ENCODE measurements around the gene CENPC.
"Not testable (repeated sequence)": the region's sequence is repeated elsewhere in the genome, so short reads cannot be mapped to it uniquely, and the experiment has no call there.

CENPC gene

DNA sequence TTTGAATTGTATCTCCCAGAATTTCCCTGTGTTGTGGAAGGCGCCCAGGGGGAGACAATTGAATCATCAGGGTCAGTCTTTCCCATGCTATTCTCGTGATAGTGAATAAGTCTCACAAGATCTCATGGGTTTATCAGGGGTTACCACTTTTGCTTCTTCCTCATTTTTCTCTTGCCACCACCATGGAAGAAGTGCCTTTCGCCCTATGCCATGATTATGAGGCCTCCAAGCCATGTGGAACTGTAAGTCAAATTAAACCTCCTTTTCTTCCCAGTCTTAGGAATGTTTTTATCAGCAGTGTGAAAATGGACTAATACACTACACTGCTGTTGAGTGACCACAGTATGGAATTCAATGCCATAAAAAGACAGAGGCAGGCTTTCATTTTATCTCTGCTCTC is 12.2 kb downstream of the CENPC start:
- Histone ChIP-seq H3K27me3 (ENCODE audit: control insufficient read depth in 1 of 2, insufficient read depth in 2 of 2, low read length in 2 of 2) (no peaks in the 10 kb centered on the region), H3K36me3 (ENCODE audit: control insufficient read depth in 1 of 2, insufficient read depth in 2 of 2, low read length in 2 of 2) (peaks cover 19 to 50% of the 10 kb centered on the region in 2 donors), H3K4me3 (ENCODE audit: low read depth in 1 of 2, low read length in 2 of 2) (no peak overlapping the region), H3K4me1 (ENCODE audit: control insufficient read depth in 1 of 2, insufficient read depth in 2 of 2, low read length in 2 of 2) (no peaks in the 10 kb centered on the region), H3K9ac (ENCODE audit: low read depth in 1 of 2, low read length in 2 of 2) (no peak overlapping the region), H3K27ac (ENCODE audit: low read depth, low read length) (no peak overlapping the region), H3K9me3 (ENCODE audit: control insufficient read depth in 1 of 2, low read length in 2 of 2) (peaks cover 0 to 5% of the 10 kb centered on the region in 2 donors)

DNA sequence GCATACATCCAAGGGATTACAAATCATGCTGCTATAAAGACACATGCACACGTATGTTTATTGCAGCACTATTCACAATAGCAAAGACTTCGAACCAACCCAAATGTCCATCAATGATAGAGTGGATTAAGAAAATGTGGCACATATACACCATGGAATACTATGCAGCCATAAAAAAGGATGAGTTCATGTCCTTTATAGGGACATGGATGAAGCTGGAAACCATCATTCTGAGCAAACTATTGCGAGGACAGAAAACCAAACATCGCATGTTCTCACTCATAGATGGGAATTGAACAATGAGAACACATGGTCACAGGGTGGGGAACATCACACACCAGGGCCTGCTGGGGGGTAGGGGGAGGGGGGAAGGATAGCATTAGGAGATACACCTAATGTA is 12.9 kb downstream of the CENPC start:
- H3K27me3 ChIP-seq (ENCODE audit: control insufficient read depth in 1 of 2, insufficient read depth in 2 of 2, low read length in 2 of 2); H3K27ac ChIP-seq (ENCODE audit: low read depth, low read length); H3K9ac ChIP-seq (ENCODE audit: low read depth in 1 of 2, low read length in 2 of 2); H3K4me3 ChIP-seq (ENCODE audit: low read depth in 1 of 2, low read length in 2 of 2); H3K4me1 ChIP-seq (ENCODE audit: control insufficient read depth in 1 of 2, insufficient read depth in 2 of 2, low read length in 2 of 2); H3K9me3 ChIP-seq (ENCODE audit: control insufficient read depth in 1 of 2, low read length in 2 of 2): not testable (repeated sequence)
- peaks cover 19 to 45% of the 10 kb centered on the region in 2 donors for H3K36me3 ChIP-seq (ENCODE audit: control insufficient read depth in 1 of 2, insufficient read depth in 2 of 2, low read length in 2 of 2)

DNA sequence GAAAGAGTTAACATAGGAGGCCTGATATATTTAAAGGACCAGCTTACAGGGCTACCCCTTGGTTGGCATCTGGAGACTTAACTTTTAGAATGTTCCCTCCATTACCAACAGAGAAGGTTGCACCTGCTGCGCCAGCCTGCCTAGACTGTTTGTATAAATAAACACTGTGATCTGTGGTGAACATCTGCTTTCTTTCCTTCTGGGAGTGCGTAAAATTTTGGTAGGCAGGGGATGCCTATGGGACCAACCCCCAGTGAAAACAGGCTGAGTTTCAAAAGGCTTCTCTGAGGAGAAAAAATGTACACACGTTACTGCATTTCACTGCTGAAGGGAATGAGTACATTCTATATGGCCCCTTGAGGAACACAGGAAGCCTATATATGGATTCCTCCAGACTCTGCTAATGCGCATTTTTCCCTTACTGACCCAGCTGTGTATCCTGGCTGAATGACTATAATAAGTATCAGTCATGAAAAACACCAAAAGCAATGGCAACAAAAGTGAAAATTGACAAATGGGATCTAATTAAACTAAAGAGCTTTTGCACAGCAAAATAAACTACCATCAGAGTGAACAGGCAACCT is 13.8 kb downstream of the CENPC start:
- Histone ChIP-seq H3K4me1 (ENCODE audit: control insufficient read depth in 1 of 2, insufficient read depth in 2 of 2, low read length in 2 of 2) (no peaks in the 10 kb centered on the region), H3K27ac (ENCODE audit: low read depth, low read length) (no peak overlapping the region), H3K36me3 (ENCODE audit: control insufficient read depth in 1 of 2, insufficient read depth in 2 of 2, low read length in 2 of 2) (peaks cover 19 to 43% of the 10 kb centered on the region in 2 donors)

DNA sequence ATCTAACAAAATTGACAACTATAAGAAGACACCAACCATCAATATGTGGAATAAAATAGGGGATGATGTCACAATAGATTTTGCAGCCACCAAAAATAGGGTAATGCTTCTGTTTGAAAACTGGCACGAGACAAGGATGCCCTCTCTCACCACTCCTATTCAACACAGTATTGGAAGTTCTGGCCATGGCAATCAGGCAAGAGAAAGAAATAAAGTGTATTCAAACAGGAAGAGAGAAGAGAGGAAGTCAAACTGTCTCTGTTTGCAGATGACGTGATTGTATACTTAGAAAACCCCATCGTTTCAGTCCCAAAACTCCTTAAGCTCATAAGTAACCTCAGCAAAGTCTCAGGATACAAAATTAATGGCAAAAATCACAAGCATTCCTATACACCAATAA is 21.2 kb downstream of the CENPC start:
- H3K36me3 ChIP-seq (ENCODE audit: control insufficient read depth in 1 of 2, insufficient read depth in 2 of 2, low read length in 2 of 2); H3K27ac ChIP-seq (ENCODE audit: low read depth, low read length); H3K9me3 ChIP-seq (ENCODE audit: control insufficient read depth in 1 of 2, low read length in 2 of 2); H3K9ac ChIP-seq (ENCODE audit: low read depth in 1 of 2, low read length in 2 of 2); H3K4me1 ChIP-seq (ENCODE audit: control insufficient read depth in 1 of 2, insufficient read depth in 2 of 2, low read length in 2 of 2); H3K27me3 ChIP-seq (ENCODE audit: control insufficient read depth in 1 of 2, insufficient read depth in 2 of 2, low read length in 2 of 2); H3K4me3 ChIP-seq (ENCODE audit: low read depth in 1 of 2, low read length in 2 of 2): not testable (repeated sequence)

More for the DNA sequence above, 13.8 kb downstream of the CENPC start:
- H3K9ac ChIP-seq (ENCODE audit: low read depth in 1 of 2, low read length in 2 of 2): no peak overlapping the region
- H3K9me3 ChIP-seq (ENCODE audit: control insufficient read depth in 1 of 2, low read length in 2 of 2): peaks cover 0 to 5% of the 10 kb centered on the region in 2 donors
- no peaks in the 10 kb centered on the region for H3K27me3 ChIP-seq (ENCODE audit: control insufficient read depth in 1 of 2, insufficient read depth in 2 of 2, low read length in 2 of 2)
- H3K4me3 ChIP-seq (ENCODE audit: low read depth in 1 of 2, low read length in 2 of 2): no peak overlapping the region

DNA sequence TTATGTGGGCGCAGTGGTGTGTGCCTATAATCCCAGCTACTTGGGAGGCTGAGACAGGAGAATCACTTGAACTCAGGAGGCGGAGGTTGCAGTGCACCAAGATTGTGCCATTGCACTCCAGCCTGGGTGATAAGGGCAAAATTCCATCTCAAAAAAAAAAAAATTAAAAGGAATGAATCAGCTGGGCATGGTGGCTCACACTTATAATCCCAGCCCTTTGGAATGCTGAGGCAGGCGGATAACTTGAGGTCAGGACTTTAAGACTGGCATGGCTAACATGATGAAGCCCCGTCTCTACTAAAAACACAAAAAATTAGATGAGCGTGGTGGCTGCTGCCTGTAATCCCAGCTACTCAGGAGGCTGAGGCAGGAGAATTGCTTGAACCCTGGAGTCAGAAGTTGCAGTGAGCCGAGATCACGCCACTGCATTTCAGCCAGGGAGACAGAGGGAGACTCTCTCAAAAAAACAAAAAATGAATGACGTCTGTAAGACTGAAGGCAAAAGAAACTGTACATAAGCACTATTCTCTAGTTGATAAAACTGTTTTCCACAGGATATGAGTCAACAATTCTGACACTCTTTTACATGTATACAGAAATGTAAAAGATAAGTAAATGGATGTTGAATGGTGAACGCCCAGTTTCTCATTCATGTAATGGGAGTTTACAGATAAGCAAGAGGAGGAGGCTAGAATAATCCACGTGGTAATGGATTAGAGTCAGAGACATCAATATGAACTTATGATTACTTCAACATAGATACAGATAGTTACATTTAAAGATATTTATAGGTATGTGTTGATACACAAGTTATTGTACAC is 22.2 kb downstream of the CENPC start:
- no peak overlapping the region for H3K9ac ChIP-seq (ENCODE audit: low read depth in 1 of 2, low read length in 2 of 2)
- no peak overlapping the region for H3K4me3 ChIP-seq (ENCODE audit: low read depth in 1 of 2, low read length in 2 of 2)
- no peak overlapping the region for H3K27ac ChIP-seq (ENCODE audit: low read depth, low read length)
- no peaks in the 10 kb centered on the region for H3K9me3 ChIP-seq (ENCODE audit: control insufficient read depth in 1 of 2, low read length in 2 of 2)
- peaks cover 5 to 11% of the 10 kb centered on the region in 2 donors for H3K36me3 ChIP-seq (ENCODE audit: control insufficient read depth in 1 of 2, insufficient read depth in 2 of 2, low read length in 2 of 2)
- no peaks in the 10 kb centered on the region for H3K27me3 ChIP-seq (ENCODE audit: control insufficient read depth in 1 of 2, insufficient read depth in 2 of 2, low read length in 2 of 2)
- H3K4me1 ChIP-seq (ENCODE audit: control insufficient read depth in 1 of 2, insufficient read depth in 2 of 2, low read length in 2 of 2): no peaks in the 10 kb centered on the region

DNA sequence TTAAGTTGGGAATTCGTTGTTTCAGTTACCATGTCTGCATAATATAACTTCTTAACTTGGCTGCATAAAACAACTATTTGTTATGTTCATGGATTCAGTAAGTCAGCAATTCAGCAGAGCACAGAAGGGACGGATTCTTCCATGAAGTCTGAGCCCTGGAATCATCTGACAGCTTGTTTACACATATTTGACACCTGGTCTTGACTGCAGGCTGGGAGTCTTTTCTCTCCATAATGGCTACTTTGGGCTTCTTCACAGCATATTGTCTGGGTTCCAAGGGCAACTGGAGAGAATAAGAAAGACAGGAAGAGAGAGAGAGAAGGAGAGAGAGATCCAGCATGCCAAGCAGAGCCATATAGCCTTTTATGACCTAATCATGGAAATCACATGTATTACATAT is 23.1 kb downstream of the CENPC start:
- Histone ChIP-seq H3K27ac (ENCODE audit: low read depth, low read length) (no peak overlapping the region), H3K9me3 (ENCODE audit: control insufficient read depth in 1 of 2, low read length in 2 of 2) (no peaks in the 10 kb centered on the region), H3K27me3 (ENCODE audit: control insufficient read depth in 1 of 2, insufficient read depth in 2 of 2, low read length in 2 of 2) (no peaks in the 10 kb centered on the region), H3K36me3 (ENCODE audit: control insufficient read depth in 1 of 2, insufficient read depth in 2 of 2, low read length in 2 of 2) (peaks cover 5 to 17% of the 10 kb centered on the region in 2 donors), H3K9ac (ENCODE audit: low read depth in 1 of 2, low read length in 2 of 2) (no peak overlapping the region), H3K4me1 (ENCODE audit: control insufficient read depth in 1 of 2, insufficient read depth in 2 of 2, low read length in 2 of 2) (no peaks in the 10 kb centered on the region), H3K4me3 (ENCODE audit: low read depth in 1 of 2, low read length in 2 of 2) (no peak overlapping the region)

DNA sequence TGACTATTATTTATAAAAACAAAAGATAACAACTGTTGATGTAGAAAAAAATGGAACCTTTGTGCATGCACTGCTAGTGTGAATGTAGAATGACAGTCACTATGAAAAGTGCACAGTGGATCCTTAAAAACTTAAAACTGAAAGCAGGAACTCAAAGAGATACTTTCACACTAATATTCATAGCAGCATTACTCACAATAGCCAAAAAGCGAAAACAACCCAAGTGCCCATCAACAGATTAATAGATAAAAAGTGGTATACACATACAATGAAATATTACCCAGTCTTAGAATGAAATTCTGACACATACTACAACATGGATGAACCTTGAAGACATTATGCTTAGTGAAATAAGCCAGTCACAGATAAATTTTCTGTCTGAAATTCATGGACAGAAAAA is 23.8 kb downstream of the CENPC start:
- Histone ChIP-seq H3K9ac (ENCODE audit: low read depth in 1 of 2, low read length in 2 of 2) (no peak overlapping the region), H3K4me3 (ENCODE audit: low read depth in 1 of 2, low read length in 2 of 2) (no peak overlapping the region), H3K27ac (ENCODE audit: low read depth, low read length) (no peak overlapping the region), H3K4me1 (ENCODE audit: control insufficient read depth in 1 of 2, insufficient read depth in 2 of 2, low read length in 2 of 2) (no peaks in the 10 kb centered on the region), H3K27me3 (ENCODE audit: control insufficient read depth in 1 of 2, insufficient read depth in 2 of 2, low read length in 2 of 2) (no peaks in the 10 kb centered on the region), H3K36me3 (ENCODE audit: control insufficient read depth in 1 of 2, insufficient read depth in 2 of 2, low read length in 2 of 2) (peaks cover 5 to 19% of the 10 kb centered on the region in 2 donors), H3K9me3 (ENCODE audit: control insufficient read depth in 1 of 2, low read length in 2 of 2) (no peaks in the 10 kb centered on the region)

DNA sequence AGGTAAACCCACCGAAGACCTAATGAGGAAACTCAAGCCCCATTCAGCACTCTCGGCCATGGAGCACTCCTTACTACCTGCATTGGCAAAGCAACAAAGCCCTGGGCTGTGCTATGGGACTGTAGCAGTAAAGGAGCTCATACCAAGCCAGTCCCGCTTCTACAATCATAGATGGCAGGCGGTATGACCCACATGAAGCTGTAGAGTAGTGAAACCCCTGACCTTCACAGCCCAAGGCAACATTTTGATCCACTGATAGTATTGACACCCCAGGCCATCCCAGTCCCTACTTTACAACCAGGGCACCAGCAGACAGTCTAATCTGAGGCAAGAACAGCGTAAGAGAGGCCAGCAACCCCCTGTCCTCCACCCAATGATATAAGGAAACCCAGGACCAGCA is 25.2 kb downstream of the CENPC start:
- no peak overlapping the region for H3K9ac ChIP-seq (ENCODE audit: low read depth in 1 of 2, low read length in 2 of 2)
- H3K27me3 ChIP-seq (ENCODE audit: control insufficient read depth in 1 of 2, insufficient read depth in 2 of 2, low read length in 2 of 2): no peaks in the 10 kb centered on the region
- no peaks in the 10 kb centered on the region for H3K9me3 ChIP-seq (ENCODE audit: control insufficient read depth in 1 of 2, low read length in 2 of 2)
- no peak overlapping the region for H3K27ac ChIP-seq (ENCODE audit: low read depth, low read length)
- H3K4me1 ChIP-seq (ENCODE audit: control insufficient read depth in 1 of 2, insufficient read depth in 2 of 2, low read length in 2 of 2): no peaks in the 10 kb centered on the region
- H3K4me3 ChIP-seq (ENCODE audit: low read depth in 1 of 2, low read length in 2 of 2): no peak overlapping the region
- H3K36me3 ChIP-seq (ENCODE audit: control insufficient read depth in 1 of 2, insufficient read depth in 2 of 2, low read length in 2 of 2): peaks cover 5 to 19% of the 10 kb centered on the region in 2 donors

DNA sequence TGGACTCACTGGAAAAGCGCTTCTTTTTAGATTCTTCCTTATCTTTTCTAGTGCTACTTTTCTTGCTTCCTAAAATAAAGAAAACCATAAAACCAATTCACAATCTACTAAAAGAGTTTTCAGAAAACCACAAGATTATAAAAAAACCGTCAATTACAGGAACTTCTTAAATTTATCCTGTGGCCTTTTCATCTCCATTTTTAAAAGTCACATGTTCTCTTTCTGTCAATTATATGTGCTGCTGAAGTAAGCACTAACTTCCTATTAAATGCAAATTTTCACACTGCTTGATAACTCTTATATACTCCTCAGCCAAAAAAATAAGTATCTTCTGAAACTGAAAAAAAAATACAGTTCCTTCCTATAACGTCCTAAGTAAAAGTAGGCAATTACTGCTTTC is 32.8 kb downstream of the CENPC start:
- Histone ChIP-seq H3K4me1 (ENCODE audit: control insufficient read depth in 1 of 2, insufficient read depth in 2 of 2, low read length in 2 of 2) (peaks cover 0 to 12% of the 10 kb centered on the region in 2 donors), H3K27ac (ENCODE audit: low read depth, low read length) (no peak overlapping the region), H3K27me3 (ENCODE audit: control insufficient read depth in 1 of 2, insufficient read depth in 2 of 2, low read length in 2 of 2) (no peaks in the 10 kb centered on the region), H3K9me3 (ENCODE audit: control insufficient read depth in 1 of 2, low read length in 2 of 2) (no peaks in the 10 kb centered on the region), H3K9ac (ENCODE audit: low read depth in 1 of 2, low read length in 2 of 2) (no peak overlapping the region), H3K4me3 (ENCODE audit: low read depth in 1 of 2, low read length in 2 of 2) (no peak overlapping the region), H3K36me3 (ENCODE audit: control insufficient read depth in 1 of 2, insufficient read depth in 2 of 2, low read length in 2 of 2) (peaks cover 14 to 43% of the 10 kb centered on the region in 2 donors)

DNA sequence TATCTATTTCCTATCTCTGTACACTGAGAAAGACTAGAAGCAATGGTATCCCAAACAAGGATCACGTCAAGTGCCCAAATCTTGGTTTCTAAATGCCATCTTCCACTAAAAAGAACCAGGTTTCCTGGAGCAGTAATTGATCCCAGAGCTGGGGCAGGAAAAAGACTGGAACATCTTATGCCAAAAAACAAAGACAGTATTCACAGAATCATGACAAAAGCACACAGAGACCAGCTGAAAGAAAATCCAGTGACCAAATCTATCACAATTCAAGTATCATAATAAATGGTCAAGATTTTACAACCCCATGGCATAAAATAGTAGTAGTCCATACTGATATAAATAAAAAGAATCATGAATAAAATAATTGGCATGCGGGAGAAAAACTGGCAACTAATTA is 44.9 kb downstream of the CENPC start:
- Histone ChIP-seq H3K27me3 (ENCODE audit: control insufficient read depth in 1 of 2, insufficient read depth in 2 of 2, low read length in 2 of 2) (no peaks in the 10 kb centered on the region), H3K9me3 (ENCODE audit: control insufficient read depth in 1 of 2, low read length in 2 of 2) (no peaks in the 10 kb centered on the region), H3K4me3 (ENCODE audit: low read depth in 1 of 2, low read length in 2 of 2) (no peak overlapping the region), H3K36me3 (ENCODE audit: control insufficient read depth in 1 of 2, insufficient read depth in 2 of 2, low read length in 2 of 2) (peaks cover 3 to 32% of the 10 kb centered on the region in 2 donors), H3K27ac (ENCODE audit: low read depth, low read length) (no peak overlapping the region), H3K9ac (ENCODE audit: low read depth in 1 of 2, low read length in 2 of 2) (no peak overlapping the region), H3K4me1 (ENCODE audit: control insufficient read depth in 1 of 2, insufficient read depth in 2 of 2, low read length in 2 of 2) (no peaks in the 10 kb centered on the region)
